ENCODE results near the gene GABRR2.

Gene GABRR2

GRCh38 chr6:89323511-89323971 is 8.4 kb upstream of the GABRR2 start:
- Histone ChIP-seq H3K36me3 (ENCODE audit: insufficient read depth, low read length) (peaks cover 32% of the 10 kb centered on the region; the same call in 1 of the 2 replicates), H4K20me1 (ENCODE audit: insufficient read depth, low read length, poor library complexity, severe bottlenecking) (no peaks in the 10 kb centered on the region), H3K9me3 (ENCODE audit: insufficient read depth, low read depth, low read length) (no peaks in the 10 kb centered on the region), H3K27me3 (ENCODE audit: insufficient read depth, low read length, poor library complexity, severe bottlenecking) (no peaks in the 10 kb centered on the region), H3F3A (ENCODE audit: low read depth) (no peaks in the 10 kb centered on the region), H3K4me2 (ENCODE audit: low read depth, low read length, poor library complexity, severe bottlenecking) (no peak overlapping the region), H3K9me2 (replicated peaks; ENCODE audit: low read depth, low read length) (no peaks in the 10 kb centered on the region), H3K4me3 (ENCODE audit: low read length, poor library complexity, severe bottlenecking) (no peak overlapping the region), H3K4me1 (ENCODE audit: insufficient read depth, low read length, poor library complexity, severe bottlenecking) (peaks cover 4% of the 10 kb centered on the region), H3K9ac (ENCODE audit: low read depth, low read length, poor library complexity, severe bottlenecking) (no peak overlapping the region), H2AFZ (ENCODE audit: low read length) (no peak overlapping the region), H3K79me2 (ENCODE audit: insufficient read depth, low read length) (no peaks in the 10 kb centered on the region)
- TF ChIP-seq EZH2phosphoT487 (IDR thresholded peaks at IDR 0.05; ENCODE audit: borderline replicate concordance) (no peak), CTCF (conservative IDR thresholded peaks at IDR 0.05; ENCODE audit: low read length) (no peak)

- no peaks in the 10 kb centered on the region for H3F3A ChIP-seq (ENCODE audit: low read depth)
- H2AFZ ChIP-seq (ENCODE audit: low read length) = no peak overlapping the region
Observed at GRCh38 chr6:89321131-89321970, 6.3 kb upstream of the GABRR2 start.

GRCh38 chr6:89320012-89320559 is 5.0 kb upstream of the GABRR2 start:
- H4K20me1 ChIP-seq (ENCODE audit: insufficient read depth, low read length, poor library complexity, severe bottlenecking) = no peaks in the 10 kb centered on the region
- TF ChIP-seq CTCF (conservative IDR thresholded peaks at IDR 0.05; ENCODE audit: low read length) (no peak), EZH2phosphoT487 (IDR thresholded peaks at IDR 0.05; ENCODE audit: borderline replicate concordance) (no peak)
- no peak overlapping the region for H3K4me2 ChIP-seq (ENCODE audit: low read depth, low read length, poor library complexity, severe bottlenecking)
- no peak overlapping the region for H3K4me3 ChIP-seq (ENCODE audit: low read length, poor library complexity, severe bottlenecking)
- no peaks in the 10 kb centered on the region for H3K9me3 ChIP-seq (ENCODE audit: insufficient read depth, low read depth, low read length)
- no peak overlapping the region for H3K9ac ChIP-seq (ENCODE audit: low read depth, low read length, poor library complexity, severe bottlenecking)
- no peak overlapping the region for H2AFZ ChIP-seq (ENCODE audit: low read length)
- no peaks in the 10 kb centered on the region for H3K27me3 ChIP-seq (ENCODE audit: insufficient read depth, low read length, poor library complexity, severe bottlenecking)
- H3K79me2 ChIP-seq (ENCODE audit: insufficient read depth, low read length) = no peaks in the 10 kb centered on the region
- peaks cover 3% of the 10 kb centered on the region; the same call in 1 of the 2 replicates for H3K36me3 ChIP-seq (ENCODE audit: insufficient read depth, low read length)
- H3K4me1 ChIP-seq (ENCODE audit: insufficient read depth, low read length, poor library complexity, severe bottlenecking) = peaks cover 4% of the 10 kb centered on the region
- H3F3A ChIP-seq (ENCODE audit: low read depth) = no peaks in the 10 kb centered on the region
- H3K9me2 ChIP-seq (replicated peaks; ENCODE audit: low read depth, low read length) = no peaks in the 10 kb centered on the region

More at GRCh38 chr6:89321131-89321970, 6.3 kb upstream of the GABRR2 start:
- Histone ChIP-seq H3K79me2 (ENCODE audit: insufficient read depth, low read length) (no peaks in the 10 kb centered on the region), H4K20me1 (ENCODE audit: insufficient read depth, low read length, poor library complexity, severe bottlenecking) (no peaks in the 10 kb centered on the region), H3K27me3 (ENCODE audit: insufficient read depth, low read length, poor library complexity, severe bottlenecking) (no peaks in the 10 kb centered on the region), H3K9me3 (ENCODE audit: insufficient read depth, low read depth, low read length) (no peaks in the 10 kb centered on the region), H3K9ac (ENCODE audit: low read depth, low read length, poor library complexity, severe bottlenecking) (no peak overlapping the region), H3K4me2 (ENCODE audit: low read depth, low read length, poor library complexity, severe bottlenecking) (no peak overlapping the region), H3K4me1 (ENCODE audit: insufficient read depth, low read length, poor library complexity, severe bottlenecking) (peaks cover 4% of the 10 kb centered on the region), H3K4me3 (ENCODE audit: low read length, poor library complexity, severe bottlenecking) (no peak overlapping the region), H3K36me3 (ENCODE audit: insufficient read depth, low read length) (peaks cover 11% of the 10 kb centered on the region; the same call in 1 of the 2 replicates), H3K9me2 (replicated peaks; ENCODE audit: low read depth, low read length) (no peaks in the 10 kb centered on the region)
- TF ChIP-seq EZH2phosphoT487 (IDR thresholded peaks at IDR 0.05; ENCODE audit: borderline replicate concordance) = no peak
- TF ChIP-seq CTCF (conservative IDR thresholded peaks at IDR 0.05; ENCODE audit: low read length) = no peak

Data from Loucy (cell line).